CD4-positive, alpha-beta T cell (primary cell): ENCODE measurements around the gene RPGRIP1L. TPM values are rescaled to one million over a fixed set of nuclear protein-coding genes. Genes with fewer than 3 reads are reported as not detected.

ENCODE experiments used
- ATAC-seq: fragments of 200-7000 bp; cut with Tn5 transposase; one replicate; pipeline ENCODE4 v1.10.0; 2022; ENCODE audit warnings: mild to moderate bottlenecking; ENCODE audit not compliant: poor library complexity
- CTCF ChIA-PET: fragments of 350-600 bp; sonication (Branson Sonifier 250); formaldehyde crosslinking; loops from one replicate; lab custom pipeline; 2021; ENCODE audit warnings: antibody characterized with exemption, inconsistent platforms; lab: Charles Lee
- POLR2A ChIA-PET: fragments of 350-600 bp; sonication (Branson Sonifier 250); formaldehyde crosslinking; loops from one replicate; lab custom pipeline; 2021; ENCODE audit warnings: antibody characterized with exemption, inconsistent platforms; lab: Charles Lee
- DNase-seq, 14 experiments: peaks; one replicate each; pipeline ENCODE4 v3.0.0-alpha.2; 2013 to 2020; ENCODE audit warnings: mixed read lengths in 2 of 14
- H3K27ac ChIP-seq, 2 donors: one replicate each; pipeline versions ENCODE4 v1.5.1 to v1.7.0; 2013; ENCODE audit warnings: low read length in 2 of 2, low read depth in 1 of 2, mild to moderate bottlenecking in 1 of 2
- H3K27me3 ChIP-seq, 2 experiments: 1 replicate in 1 of 2; 2 replicates in 1 of 2; pipeline versions ENCODE4 v1.6.1 to v1.7.0; 2013; ENCODE audit warnings: low read length in 2 of 2, control low read depth in 1 of 2, mild to moderate bottlenecking in 1 of 2, moderate library complexity in 1 of 2; ENCODE audit not compliant: insufficient read depth in 2 of 2, control insufficient read depth in 1 of 2
- H3K36me3 ChIP-seq: one replicate; pipeline ENCODE4 v1.6.1; 2013; ENCODE audit warnings: low read length, control low read depth; ENCODE audit not compliant: insufficient read depth
- H3K4me1 ChIP-seq: one replicate; pipeline ENCODE4 v1.6.1; 2013; ENCODE audit warnings: low read length, control low read depth; ENCODE audit not compliant: insufficient read depth
- H3K4me3 ChIP-seq: one replicate; pipeline ENCODE4 v1.5.1; 2013; ENCODE audit warnings: mild to moderate bottlenecking, low read length, moderate library complexity
- H3K9me3 ChIP-seq, 2 experiments: 1 replicate in 1 of 2; 2 replicates in 1 of 2; pipeline versions ENCODE4 v1.6.1 to v1.7.0; 2013; ENCODE audit warnings: low read length in 2 of 2, mild to moderate bottlenecking in 2 of 2, control low read depth in 1 of 2, moderate library complexity in 1 of 2; ENCODE audit not compliant: control insufficient read depth in 1 of 2, insufficient read depth in 1 of 2
- H3K27ac Mint-ChIP-seq: one replicate; pipeline ENCODE4 v1.8.0; 2020; ENCODE audit warnings: mixed read lengths
- H3K27me3 Mint-ChIP-seq: one replicate; pipeline ENCODE4 v1.8.0; 2021; ENCODE audit warnings: mixed read lengths
- H3K36me3 Mint-ChIP-seq: one replicate; pipeline ENCODE4 v1.8.0; 2021; ENCODE audit warnings: low read depth, mixed read lengths
- H3K4me1 Mint-ChIP-seq: one replicate; pipeline ENCODE4 v1.8.0; 2021; ENCODE audit warnings: low read depth, mixed read lengths
- H3K4me3 Mint-ChIP-seq: one replicate; pipeline ENCODE4 v1.8.0; 2020; ENCODE audit warnings: mild to moderate bottlenecking, mixed read lengths
- H3K9me3 Mint-ChIP-seq: one replicate; pipeline ENCODE4 v1.8.0; 2020; ENCODE audit warnings: mixed read lengths
- CTCF ChIP-seq: fragments of 200-600 bp; IDR thresholded peaks from one replicate; pipeline ENCODE4 v1.8.0; 2022; ENCODE audit warnings: antibody characterized with exemption, mild to moderate bottlenecking
- intact Hi-C, 2 experiments: fragments of 100-400 bp; cut with DNase I in 1 of 2; cut with micrococcal nuclease in 1 of 2; formaldehyde crosslinking; loops; one replicate each; pipeline versions ENCODE4 v1.15.1 to v1.9.0; 2023 to 2025; cut with DNase I, micrococcal nuclease
- total RNA-seq, 174 experiments: library from RNA in 2 of 174; stranded (reverse) in 2 of 174; gene quantifications; one replicate each; pipeline ENCODE4 v1.2.3 and lab custom pipeline; 2021 to 2026

Gene RPGRIP1L
- total RNA-seq, 2 experiments from 2014 or later: 2.4 to 2.5 TPM

- H3K4me1 ChIP-seq: peaks cover 5% of the 10 kb centered on the region
- Mint-ChIP-seq H3K4me3 (no peak overlapping the region), H3K36me3 (no peaks in the 10 kb centered on the region), H3K27me3 (no peaks in the 10 kb centered on the region), H3K9me3 (no peaks in the 10 kb centered on the region), H3K4me1 (peaks cover 55% of the 10 kb centered on the region), H3K27ac (no peak overlapping the region)
- H3K9me3 ChIP-seq: no peaks in the 10 kb centered on the region
- no peaks in the 10 kb centered on the region for H3K27me3 ChIP-seq
- intact Hi-C loops: no loop called here
- H3K4me3 ChIP-seq: no peak overlapping the region
- H3K27ac ChIP-seq: no peak overlapping the region
- ChIA-PET POLR2A (no interaction called here), CTCF (no interaction called here)
- H3K36me3 ChIP-seq: no peaks in the 10 kb centered on the region
- no peak for DNase-seq
- no peak for ATAC-seq
- TF ChIP-seq CTCF: no peak
Observed at GRCh38 chr16:53740476-53740875, 36.8 kb upstream of the RPGRIP1L start.

GRCh38 chr16:53737552-53737951 is 33.9 kb upstream of the RPGRIP1L start:
- Mint-ChIP-seq H3K9me3 (no peaks in the 10 kb centered on the region), H3K4me3 (no peak overlapping the region), H3K4me1 (peaks cover 36% of the 10 kb centered on the region), H3K36me3 (no peaks in the 10 kb centered on the region), H3K27me3 (no peaks in the 10 kb centered on the region), H3K27ac (no peak overlapping the region)
- intact Hi-C loops: no loop called here
- Histone ChIP-seq H3K27ac (no peak overlapping the region), H3K4me3 (no peak overlapping the region), H3K4me1 (no peaks in the 10 kb centered on the region), H3K9me3 (no peaks in the 10 kb centered on the region), H3K36me3 (no peaks in the 10 kb centered on the region), H3K27me3 (no peaks in the 10 kb centered on the region)
- POLR2A ChIA-PET: no interaction called here
- CTCF ChIA-PET: no interaction called here
- no peak for TF ChIP-seq CTCF
- DNase-seq (no peak), ATAC-seq (no peak)

GRCh38 chr16:53736297-53736696 is 32.6 kb upstream of the RPGRIP1L start:
- Histone ChIP-seq H3K27me3 (no peaks in the 10 kb centered on the region), H3K36me3 (no peaks in the 10 kb centered on the region), H3K27ac (no peak overlapping the region), H3K4me1 (no peaks in the 10 kb centered on the region), H3K9me3 (no peaks in the 10 kb centered on the region), H3K4me3 (no peak overlapping the region)
- TF ChIP-seq CTCF: no peak
- Mint-ChIP-seq H3K4me3 (no peak overlapping the region), H3K27me3 (no peaks in the 10 kb centered on the region), H3K36me3 (no peaks in the 10 kb centered on the region), H3K9me3 (no peaks in the 10 kb centered on the region), H3K27ac (no peak overlapping the region), H3K4me1 (peaks cover 36% of the 10 kb centered on the region)
- POLR2A ChIA-PET: no interaction called here
- CTCF ChIA-PET: interaction anchor here (1.7 kb wide), 1 partner anchor 11 kb away, joined by 3 read pairs; no protein-coding TSS in a partner anchor
- ATAC-seq: no peak
- intact Hi-C loops: no loop called here
- no peak for DNase-seq
